HG03575 (cell line): Measurements from ENCODE around the gene KCNH1.
"Not testable (repeated sequence)": the region's sequence is repeated elsewhere in the genome, so short reads cannot be mapped to it uniquely, and the experiment has no call there.

Experiments used
- ATAC-seq: cut with Tn5 transposase; IDR thresholded peaks from one replicate; pipeline ENCODE4 v1.9.1; 2021; ENCODE audit not compliant: unreplicated experiment, insufficient number of reproducible peaks, low FRiP score; ENCODE audit errors: extremely low read depth

The KCNH1 gene

DNA sequence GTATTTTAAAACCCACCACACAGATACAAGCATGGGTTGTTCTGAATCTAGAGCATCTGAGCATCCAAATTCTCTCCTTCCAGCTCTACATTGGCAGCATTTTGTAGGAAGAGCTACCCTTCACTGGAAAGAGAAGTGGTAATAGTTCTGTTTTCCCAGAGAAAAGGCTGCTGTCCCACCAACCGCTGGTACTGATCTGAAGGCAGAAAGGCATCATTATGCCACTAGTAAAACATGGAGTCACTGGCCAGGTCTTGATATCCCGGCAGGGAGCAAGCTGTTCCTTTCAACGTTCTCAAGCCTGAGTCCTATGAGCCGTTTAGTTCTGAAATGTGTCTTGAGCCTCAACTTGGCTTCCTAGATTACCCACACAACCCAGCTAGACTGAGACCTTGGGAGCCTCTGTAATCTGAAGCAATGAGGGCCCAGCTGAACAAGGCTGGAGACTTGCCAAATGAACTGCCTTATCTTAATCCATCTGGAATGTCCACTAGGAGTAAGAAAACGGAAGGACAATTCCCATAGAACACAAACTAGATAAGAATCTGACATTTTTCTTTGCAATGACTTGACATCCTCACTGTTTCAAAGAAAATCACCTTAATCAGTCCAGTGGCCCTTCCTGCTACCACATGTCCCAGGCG is 116.8 kb downstream of the KCNH1 start:
- ATAC-seq = no peak

DNA sequence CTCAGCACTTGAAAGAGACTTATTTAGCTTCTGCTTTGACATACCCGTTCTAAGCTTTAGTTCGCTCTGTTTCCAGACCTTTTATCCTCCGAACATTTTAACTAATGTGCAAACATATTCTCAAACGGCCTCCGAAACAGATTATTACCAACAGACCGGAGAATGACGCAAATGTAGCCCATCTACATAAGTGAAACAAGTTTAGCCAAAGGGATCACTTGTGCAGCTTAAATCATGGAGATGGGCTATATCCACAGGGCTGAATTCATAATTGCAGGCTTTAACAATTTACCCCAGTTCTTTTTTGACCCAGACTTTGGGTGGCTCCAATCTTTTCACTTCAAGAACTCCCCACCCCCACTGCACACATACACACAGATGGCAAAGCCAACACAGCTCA is 119.7 kb downstream of the KCNH1 start:
- ATAC-seq = no peak

DNA sequence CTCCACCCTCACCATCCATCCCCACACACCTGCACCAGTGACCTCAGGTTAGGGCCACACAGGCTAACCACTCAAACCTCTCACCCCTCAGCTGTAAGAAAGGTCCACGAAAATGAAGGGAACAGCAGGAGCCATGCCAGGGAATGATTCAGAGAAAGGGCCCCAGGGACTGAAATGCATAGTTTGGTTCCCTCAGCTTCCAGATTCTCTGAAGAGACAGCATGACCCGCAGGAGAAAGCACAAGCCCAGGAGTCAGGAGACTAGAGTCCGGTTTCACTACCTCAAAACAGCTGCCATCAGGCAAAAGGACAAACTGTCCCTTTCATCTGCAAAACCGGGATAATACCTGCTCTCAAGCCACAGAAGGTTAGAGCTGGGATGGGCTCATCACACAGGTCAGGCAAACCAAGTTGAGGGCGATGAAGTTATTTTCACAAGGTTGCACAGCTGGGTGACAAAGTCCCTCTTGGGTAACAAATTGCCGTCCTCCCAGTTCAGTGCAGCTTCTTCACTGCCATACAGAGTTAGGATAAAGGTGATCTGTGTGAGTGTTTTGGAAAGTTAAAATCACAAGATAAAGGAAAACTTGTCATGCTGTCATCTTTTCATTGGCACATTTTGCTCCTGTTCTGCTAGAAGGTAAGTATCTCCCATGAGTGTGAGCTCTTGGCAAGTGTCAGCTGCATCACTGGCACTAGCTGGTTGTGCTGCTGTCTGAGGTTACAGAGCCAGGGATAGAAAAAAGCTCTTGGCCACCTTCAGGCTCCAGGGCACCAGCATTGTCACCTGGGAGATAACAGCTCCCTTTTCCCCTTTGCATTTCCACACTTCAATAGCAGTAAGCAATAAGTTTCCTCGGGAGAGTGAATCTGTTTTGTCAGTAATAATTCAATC is 120.4 kb downstream of the KCNH1 start:
- ATAC-seq = no peak

DNA sequence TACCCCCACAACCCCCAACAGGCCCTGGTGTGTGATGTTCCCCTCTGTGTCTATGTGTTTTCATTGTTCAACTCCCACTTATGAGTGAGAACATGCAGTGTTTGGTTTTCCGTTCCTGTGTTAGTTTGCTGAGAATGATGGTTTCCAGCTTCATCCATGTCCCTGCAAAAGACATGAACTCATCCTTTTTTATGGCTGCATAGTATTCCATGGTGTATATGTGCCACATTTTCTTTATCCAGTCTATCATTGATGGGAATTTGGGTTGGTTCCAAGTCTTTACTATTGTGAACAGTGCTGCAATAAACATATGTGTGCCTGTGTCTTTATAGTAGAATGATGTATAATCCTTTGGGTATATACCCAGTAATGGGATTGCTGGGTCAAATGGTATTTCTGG is 122.8 kb downstream of the KCNH1 start:
- ATAC-seq = not testable (repeated sequence)

DNA sequence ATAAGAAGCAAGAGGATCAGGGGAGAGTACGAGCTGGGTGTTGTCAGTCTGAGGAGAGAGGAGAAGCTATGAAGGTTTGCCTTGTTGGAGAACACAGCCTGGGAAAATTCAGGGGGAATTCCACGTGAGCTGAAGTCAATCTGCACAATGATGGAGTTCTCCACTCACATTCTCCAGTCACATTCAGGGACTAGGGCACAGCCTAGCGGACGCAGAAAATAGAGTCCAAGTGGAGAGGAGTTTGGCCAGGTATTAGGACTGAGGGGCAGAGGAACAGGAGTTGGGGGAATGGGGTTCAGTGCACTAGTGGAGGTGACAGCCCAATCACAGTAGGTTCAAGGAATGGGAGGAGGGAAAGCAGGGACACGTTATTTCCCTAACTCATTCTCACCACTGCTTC is 124.0 kb downstream of the KCNH1 start:
- no peak for ATAC-seq

DNA sequence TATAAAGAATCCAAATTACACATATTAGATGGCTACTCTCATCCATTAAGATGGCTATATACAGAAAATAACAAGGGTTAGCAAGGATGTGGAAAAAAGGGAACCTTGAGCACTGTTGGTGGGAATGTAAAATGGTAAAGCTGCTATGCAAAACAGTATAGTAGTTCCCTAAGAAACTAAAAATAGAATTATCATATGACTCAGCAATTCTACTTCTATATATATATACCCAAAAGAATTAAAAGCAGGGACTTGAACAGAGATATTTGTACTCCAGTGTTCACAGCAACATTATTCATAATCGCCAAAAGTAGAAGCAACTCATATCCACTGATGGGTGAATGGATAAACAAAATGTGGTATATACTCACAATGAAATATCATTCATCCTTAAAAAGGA is 126.1 kb downstream of the KCNH1 start:
- ATAC-seq = no peak

DNA sequence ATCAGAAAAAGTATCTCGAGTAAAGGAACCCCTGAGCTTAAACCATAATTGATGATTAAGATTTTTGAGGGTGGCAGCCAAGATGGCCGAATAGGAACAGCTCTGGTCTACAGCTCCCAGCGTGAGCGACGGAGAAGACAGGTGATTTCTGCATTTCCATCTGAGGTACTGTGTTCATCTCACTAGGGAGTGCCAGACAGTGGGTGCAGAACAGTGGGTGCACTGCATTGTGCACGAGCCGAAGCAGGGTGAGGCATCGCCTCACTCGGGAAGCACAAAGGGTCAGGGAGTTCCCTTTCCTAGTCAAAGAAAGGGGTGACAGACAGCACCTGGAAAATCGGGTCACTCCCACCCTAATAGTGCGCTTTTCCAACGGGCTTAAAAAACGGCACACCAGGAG is 138.0 kb downstream of the KCNH1 start:
- ATAC-seq = not testable (repeated sequence)

DNA sequence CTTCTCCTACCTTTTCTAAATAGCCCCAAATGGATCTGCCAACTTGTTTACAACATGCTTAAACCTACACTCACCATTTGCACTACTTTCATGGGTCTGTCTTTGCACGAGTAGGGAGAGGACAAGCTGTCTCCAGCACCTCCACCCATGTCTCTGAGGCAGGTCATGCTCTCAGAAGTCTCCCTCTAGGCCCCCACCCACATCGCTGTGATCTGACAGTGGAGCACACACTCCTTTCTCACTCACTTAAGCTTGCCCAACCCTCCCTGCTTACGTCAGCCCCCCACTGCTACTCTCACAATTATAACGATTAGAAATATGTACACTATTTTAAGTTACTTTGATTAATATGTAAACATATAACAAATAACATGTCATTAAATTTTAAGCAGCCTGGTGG is 141.1 kb downstream of the KCNH1 start:
- no peak for ATAC-seq

DNA sequence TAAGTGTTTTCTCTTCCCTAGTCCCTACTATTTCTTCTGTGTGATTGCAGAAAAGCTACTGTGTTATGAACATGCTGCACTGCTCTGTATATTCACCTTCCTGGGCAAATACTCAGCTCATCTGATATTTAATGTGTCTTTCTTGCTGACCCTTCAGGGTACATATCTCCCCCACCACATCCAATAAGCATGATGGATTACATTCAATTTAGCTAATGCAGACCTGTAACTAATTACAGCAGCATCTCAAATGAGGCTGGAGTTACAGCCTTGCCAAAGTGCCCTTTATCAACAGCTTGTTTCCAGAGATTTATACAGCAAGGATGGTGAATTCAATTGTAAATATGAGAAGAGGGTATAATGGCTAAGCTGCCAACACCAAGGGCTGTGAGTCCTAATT is 144.0 kb downstream of the KCNH1 start:
- ATAC-seq = no peak

DNA sequence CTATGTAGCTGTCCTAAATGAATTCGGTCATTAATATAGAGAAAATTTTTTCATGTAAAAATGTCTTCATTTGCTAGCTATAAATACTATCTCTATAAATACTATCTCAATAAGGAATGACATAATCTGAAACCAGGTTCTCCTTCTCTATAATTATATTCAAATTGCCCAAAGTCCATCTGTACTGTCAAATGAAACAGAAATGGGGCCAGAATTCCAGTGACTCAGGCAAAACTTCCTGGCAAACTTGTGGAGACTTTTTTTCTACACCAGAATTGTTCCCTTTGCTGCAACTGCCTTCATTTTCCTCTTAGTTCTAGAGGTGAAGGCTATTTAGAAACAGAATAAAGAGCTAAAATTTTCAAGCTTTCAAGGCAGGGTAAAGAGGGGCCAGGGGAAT is 152.5 kb downstream of the KCNH1 start:
- ATAC-seq = no peak

DNA sequence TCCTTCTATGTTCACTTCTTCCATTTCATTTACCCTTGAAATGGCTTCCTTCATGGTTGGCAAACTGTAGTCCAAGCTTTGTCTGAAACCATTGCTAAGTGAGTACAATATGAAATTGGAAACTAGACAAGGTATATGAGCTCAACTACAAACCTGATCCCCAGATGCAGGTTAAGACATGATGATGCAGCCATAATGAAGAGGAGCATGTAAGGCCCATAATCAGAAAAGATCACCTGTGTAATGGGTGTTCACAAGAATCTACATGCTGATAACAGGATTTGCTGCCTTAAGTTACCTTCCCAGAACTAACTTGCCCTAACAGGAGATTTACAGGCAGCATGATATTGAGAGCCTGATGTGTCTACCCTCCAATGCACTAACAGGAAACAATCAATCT is 153.9 kb downstream of the KCNH1 start:
- ATAC-seq = no peak

DNA sequence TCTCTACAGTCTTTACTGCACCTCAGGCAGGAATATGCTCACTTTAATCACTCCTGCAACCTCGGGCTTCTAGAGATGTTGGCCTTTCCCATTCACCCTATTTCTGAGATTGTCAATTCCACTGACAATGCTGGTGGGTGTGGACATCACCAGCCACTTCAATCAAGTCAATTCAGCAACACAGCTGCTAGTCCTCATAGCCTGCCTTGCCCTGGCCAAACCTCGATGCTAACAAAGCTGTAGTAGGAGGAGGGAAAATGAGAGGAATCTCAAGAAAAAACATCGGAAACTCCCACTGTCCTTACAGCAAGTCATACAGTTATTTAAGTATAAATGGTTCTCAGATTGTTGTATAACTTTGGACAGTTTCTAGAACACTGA is 155.0 kb downstream of the KCNH1 start:
- no peak for ATAC-seq

DNA sequence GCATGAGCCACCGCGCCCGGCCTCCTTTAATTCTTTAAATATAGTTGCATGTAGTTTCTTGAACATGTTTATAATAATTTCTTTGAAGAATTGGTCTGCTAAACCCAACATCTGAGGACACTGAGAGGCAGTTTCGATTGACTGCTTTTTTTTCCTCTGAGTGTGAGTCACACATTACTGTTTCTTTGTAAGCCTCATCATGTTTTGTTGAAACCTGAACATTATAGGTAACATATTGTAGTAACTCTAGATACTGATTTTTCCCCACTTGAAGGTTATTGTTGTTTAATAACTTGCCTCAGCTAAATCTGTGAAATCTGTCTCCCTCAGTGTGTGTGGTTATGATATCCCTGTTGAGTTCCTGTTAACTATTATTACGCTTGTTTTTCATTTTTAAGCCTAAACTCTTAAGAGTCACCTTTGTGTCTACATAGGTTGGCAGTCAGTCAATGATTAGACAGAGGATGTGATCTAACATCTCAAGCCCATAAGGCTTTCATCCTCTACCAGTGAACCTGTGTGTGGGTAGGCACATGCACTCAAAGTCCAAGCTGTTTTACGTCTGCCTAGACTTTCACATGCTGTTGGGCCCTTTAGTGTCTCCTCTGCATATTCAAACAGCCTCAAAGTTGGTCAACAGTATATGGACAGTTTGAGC is 155.5 kb downstream of the KCNH1 start:
- no peak for ATAC-seq

DNA sequence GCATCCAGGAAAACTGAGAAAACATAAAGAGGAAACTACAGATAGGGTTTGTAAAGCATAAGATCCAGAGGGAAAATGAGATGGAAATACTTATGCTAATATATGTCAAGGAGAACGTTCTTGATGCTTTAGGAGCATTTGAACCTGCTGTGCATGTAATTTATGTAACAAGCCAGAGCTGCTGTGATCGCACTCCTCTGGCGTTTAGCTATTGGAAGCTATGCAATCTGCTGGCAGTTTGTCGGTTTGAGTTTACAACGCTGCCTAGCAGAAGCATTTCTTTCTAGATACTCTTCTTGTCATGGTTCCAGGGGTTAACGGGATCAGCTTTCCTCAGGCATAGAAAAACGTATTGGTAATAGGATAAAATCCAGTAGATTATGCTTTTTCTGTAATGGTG is 182.7 kb downstream of the KCNH1 start:
- no peak for ATAC-seq

DNA sequence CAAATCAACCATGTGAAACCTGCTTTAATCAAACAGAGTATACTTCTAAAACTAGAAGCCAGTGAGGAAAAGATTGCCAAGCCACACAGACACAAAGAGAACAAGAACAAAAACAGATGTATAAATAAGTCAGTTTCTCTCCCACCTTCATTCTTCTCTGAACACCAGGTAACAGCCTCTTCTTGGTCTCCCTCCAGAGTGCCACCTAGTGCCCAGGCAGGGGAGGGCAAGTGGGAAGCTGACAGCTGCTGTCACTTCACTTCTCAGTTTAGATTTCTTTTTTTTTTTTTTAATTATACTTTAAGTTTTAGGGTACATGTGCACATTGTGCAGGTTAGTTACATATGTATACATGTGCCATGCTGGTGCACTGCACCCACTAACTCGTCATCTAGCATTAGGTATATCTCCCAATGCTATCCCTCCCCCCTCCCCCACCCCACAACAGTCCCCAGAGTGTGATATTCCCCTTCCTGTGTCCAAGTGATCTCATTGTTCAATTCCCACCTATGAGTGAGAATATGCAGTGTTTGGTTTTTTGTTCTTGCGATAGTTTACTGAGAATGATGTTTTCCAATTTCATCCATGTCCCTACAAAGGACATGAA is 183.9 kb downstream of the KCNH1 start:
- not testable (repeated sequence) for ATAC-seq

DNA sequence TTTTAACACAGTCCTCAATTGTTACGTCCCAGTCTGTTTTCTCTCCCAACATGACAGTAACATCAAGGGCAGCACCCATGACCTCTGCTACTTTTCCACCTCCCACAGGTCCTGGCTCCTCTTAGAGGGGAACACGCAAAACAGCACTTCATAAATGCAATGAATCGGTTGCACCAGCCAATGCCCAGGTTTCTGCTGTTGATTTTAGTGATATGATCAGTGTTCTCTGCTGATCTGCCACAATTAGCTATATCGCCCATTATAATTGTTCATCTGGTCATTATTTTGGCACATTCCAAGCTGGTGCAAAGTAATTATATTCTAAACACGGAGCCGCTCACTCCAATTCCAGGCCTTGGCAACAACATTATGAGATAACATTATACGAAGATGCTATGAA is 184.5 kb downstream of the KCNH1 start:
- no peak for ATAC-seq

DNA sequence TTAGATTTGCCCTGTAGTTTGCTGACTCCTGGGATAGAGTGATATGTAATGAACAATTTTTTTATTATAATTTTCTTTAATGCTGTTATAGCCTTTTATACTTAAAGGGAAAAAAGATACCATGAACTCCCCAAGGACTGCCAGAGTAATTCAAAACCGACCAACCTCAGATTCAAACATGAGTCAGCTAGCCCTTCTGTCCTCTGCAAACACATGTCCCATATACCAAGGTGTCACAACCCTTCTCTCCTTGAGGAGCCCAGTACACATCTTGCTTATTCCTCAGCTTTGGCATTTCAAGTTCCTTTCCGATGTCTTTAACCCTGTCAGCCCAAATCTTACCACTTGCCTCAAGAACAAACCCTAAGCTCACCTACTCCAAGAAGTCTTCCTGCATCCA is 184.9 kb downstream of the KCNH1 start:
- no peak for ATAC-seq

DNA sequence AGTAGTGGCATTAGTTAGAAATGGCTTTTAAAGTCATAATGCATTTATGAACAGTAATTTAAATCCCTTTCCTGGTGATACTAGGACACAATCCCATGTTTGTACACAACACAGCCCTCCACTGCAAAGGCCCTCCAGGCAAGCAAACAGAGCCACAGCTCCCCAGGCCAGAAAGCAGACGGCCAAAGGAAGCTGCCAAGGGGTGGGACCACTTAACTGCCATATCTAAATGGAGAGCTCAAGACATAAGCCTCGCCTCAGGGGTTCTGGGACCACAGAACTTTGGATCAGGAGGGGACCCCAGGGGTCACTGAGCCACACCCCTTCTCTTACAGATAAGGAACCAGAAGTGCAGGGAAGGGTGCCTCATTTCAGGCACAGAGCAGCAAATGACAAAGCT is 189.7 kb downstream of the KCNH1 start:
- no peak for ATAC-seq

DNA sequence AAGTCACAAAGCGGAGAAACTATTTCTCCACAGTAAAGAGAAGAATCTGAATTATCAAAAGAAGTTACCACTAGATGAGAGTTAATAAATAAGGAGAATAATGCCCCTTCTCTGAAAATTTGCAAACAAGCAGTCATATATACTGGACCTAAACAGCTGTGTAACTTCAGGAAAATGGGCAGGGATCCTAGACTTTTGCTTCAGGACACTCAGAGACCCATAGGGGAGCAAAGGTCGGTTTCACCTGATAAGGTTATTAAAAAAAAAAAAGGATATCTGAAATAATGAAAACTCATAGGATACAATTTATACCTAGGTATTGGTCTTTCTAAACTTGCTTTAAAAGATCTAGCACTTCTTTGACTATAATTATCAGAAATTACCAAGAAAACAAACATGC is 191.4 kb downstream of the KCNH1 start:
- no peak for ATAC-seq
